ACC112 (cell line): ENCODE data around the gene EGFR.

ENCODE experiments used
- H2AFZ ChIP-seq: fragments of 200-600 bp; sonication (generic); one replicate; pipeline ENCODE4 v1.6.0; 2017; ENCODE audit warnings: antibody characterized with exemption, low read length; ENCODE audit not compliant: unreplicated experiment
- H3K27ac ChIP-seq: fragments of 200-600 bp; sonication (generic); 2 replicates; pipeline ENCODE4 v1.5.1; 2014; ENCODE audit warnings: low read depth, mild to moderate bottlenecking, antibody characterized with exemption, low read length, moderate library complexity
- H3K27me3 ChIP-seq: fragments of 200-600 bp; sonication (generic); 2 replicates; pipeline ENCODE4 v1.6.1; 2014; ENCODE audit warnings: mild to moderate bottlenecking, antibody characterized with exemption, low read length, moderate library complexity, mixed read lengths; ENCODE audit not compliant: insufficient read depth
- H3K36me3 ChIP-seq: fragments of 200-600 bp; sonication (generic); 2 replicates; pipeline ENCODE4 v1.6.1; 2016; ENCODE audit warnings: mild to moderate bottlenecking, antibody characterized with exemption, low read length, moderate library complexity, mixed read lengths; ENCODE audit not compliant: insufficient read depth
- H3K4me1 ChIP-seq: fragments of 200-600 bp; sonication (generic); one replicate; pipeline ENCODE4 v1.6.1; 2016; ENCODE audit warnings: low read length, mixed read lengths; ENCODE audit not compliant: insufficient read depth, unreplicated experiment, control insufficient read depth
- H3K4me3 ChIP-seq: fragments of 200-600 bp; sonication (generic); 2 replicates; pipeline ENCODE4 v1.5.1; 2014; ENCODE audit warnings: mild to moderate bottlenecking, low read depth, low read length
- H3K79me2 ChIP-seq: fragments of 200-600 bp; sonication (generic); one replicate; pipeline ENCODE4 v1.6.0; 2016; ENCODE audit warnings: low read length; ENCODE audit not compliant: control insufficient read depth, unreplicated experiment, insufficient read depth

EGFR gene

DNA sequence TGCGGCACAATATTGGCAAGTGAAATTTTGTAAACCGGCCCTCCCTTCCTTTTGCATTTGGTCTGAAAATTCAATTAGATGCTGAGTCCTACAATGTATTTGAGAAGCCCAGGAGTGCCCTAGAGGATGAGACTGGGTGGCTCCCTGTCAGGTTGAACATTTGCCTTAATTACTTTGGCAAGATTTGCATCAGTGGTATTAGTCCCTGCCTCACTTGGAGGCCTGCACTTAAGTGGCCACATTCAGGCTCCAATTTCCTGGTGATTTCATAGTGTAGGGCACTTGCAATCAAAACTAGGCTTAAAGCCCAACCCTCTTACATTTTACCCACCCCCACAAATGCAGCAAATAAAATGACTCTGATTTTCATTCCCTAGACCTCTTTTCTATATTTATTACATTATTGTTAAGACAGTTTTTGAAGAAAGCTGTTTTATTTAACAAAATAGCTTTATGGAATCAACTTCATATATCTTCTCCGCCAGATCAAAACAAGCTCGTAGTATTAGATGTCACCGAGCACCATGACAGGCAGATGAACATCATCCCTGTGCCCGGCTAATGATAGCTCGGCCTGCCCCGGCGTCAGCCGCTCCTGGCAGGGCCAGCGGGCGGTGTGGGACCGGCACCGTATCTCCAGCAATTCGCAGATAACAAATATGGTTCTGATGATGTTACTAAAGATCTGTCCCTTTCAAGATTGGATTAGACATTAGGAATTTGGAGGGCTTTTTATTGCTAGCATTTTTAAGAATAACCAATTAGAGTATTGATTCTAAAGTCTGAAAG lies 73.6 kb downstream of the EGFR start:
- no peaks in the 10 kb centered on the region for H3K27me3 ChIP-seq
- H3K27ac ChIP-seq = no peak overlapping the region
- peaks cover 3% of the 10 kb centered on the region; the same call in 1 of the 2 replicates for H3K36me3 ChIP-seq
- H3K79me2 ChIP-seq = peaks cover 90% of the 10 kb centered on the region
- peaks cover 23% of the 10 kb centered on the region for H3K4me1 ChIP-seq
- H3K4me3 ChIP-seq = no peak overlapping the region
- no peak overlapping the region for H2AFZ ChIP-seq

DNA sequence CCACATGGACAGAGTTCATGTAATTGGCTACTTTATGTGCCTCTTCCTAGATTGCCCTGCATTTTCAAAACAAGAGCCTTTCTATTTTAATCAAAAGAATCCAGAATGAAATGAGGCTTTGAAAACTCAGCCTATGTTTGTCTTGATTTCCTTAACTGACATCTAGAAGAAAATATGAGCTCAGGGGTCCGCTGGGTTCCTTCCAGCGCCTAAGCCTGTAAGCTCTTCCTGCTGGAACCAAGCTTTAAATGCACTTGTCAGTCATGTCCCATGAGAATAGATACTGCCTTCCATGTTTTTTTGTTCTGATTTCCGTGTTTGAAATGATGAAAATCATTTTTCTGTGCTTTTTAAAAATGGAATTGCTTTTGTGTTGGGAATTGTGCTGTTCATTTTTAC lies 74.2 kb downstream of the EGFR start:
- Histone ChIP-seq H3K79me2 (peaks cover 89% of the 10 kb centered on the region), H3K36me3 (peaks cover 2% of the 10 kb centered on the region; the same call in 1 of the 2 replicates), H3K27ac (no peak overlapping the region), H3K4me3 (no peak overlapping the region), H2AFZ (no peak overlapping the region), H3K4me1 (peaks cover 23% of the 10 kb centered on the region), H3K27me3 (no peaks in the 10 kb centered on the region)

DNA sequence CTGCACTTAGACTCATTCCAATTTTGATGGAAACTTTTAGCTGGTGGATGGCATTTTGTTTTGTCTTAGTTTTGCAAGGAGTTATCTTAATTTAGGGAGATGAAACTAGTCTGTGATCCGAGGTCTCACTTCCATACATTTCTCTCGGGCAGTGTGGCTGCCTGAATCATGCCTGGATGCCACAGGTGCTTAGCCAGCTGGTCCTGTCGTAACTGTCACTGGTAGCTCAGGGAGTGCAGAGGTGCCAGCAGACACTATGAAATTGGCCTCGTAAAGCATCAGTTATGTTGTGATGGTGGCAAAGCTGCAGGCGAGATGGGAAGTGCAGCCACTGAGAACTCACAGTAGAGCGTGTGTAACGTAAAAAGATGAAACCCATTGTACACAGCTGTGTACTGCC lies 74.9 kb downstream of the EGFR start:
- Histone ChIP-seq H3K79me2 (peaks cover 85% of the 10 kb centered on the region), H3K4me3 (no peak overlapping the region), H2AFZ (no peak overlapping the region), H3K27ac (no peak overlapping the region), H3K27me3 (no peaks in the 10 kb centered on the region), H3K36me3 (no peaks in the 10 kb centered on the region), H3K4me1 (peaks cover 25% of the 10 kb centered on the region)

DNA sequence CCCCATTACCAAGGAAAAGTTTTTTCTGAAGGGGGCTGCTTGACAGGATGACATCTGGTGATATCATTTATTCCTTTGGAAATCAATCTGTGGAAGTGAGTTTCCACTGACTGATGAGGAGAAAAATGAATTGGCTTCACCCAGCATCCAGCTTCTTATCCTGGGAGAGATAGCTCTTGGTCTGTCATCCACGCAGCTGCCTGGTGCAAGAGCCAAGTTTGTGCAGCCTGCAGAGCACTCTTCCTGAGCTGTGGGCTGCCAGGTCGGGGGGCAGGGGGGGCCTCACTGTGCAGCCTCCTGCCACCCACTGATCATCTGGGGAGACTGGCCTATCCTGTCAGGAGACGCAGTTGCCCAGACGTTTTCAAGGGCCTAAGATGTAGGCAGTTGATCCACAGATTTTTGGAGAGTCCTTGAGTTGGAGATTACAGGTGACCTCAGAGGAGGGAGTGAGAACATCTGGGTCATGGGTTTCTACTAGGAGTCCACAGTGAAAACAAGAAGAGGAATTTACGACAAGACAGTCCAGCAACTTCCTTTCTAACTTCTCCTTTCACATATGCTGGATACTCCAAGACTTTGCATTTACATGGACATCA lies 75.4 kb downstream of the EGFR start:
- H3K4me1 ChIP-seq = peaks cover 30% of the 10 kb centered on the region
- no peak overlapping the region for H3K4me3 ChIP-seq
- no peak overlapping the region for H3K27ac ChIP-seq
- H2AFZ ChIP-seq = no peak overlapping the region
- peaks cover 85% of the 10 kb centered on the region for H3K79me2 ChIP-seq
- H3K36me3 ChIP-seq = no peaks in the 10 kb centered on the region
- H3K27me3 ChIP-seq = no peaks in the 10 kb centered on the region

DNA sequence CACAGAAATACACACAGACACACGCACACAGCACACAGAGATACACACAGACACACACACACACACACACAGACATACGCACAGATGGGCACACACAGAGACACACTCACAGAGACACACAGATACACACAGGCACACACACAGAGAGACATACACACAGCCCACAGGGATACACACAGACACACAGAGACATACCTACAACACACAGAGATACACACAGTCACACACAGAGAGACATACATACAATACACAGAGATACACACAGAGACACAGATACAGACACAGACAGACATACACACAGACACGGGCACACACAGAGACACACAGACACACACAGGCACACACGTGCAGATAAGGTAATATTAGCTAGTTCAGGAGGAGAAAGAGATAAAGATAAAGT lies 76.9 kb downstream of the EGFR start:
- no peaks in the 10 kb centered on the region for H3K27me3 ChIP-seq
- H3K4me3 ChIP-seq = no peak overlapping the region
- H3K36me3 ChIP-seq = no peaks in the 10 kb centered on the region
- no peak overlapping the region for H2AFZ ChIP-seq
- peaks cover 33% of the 10 kb centered on the region for H3K4me1 ChIP-seq
- H3K27ac ChIP-seq = no peak overlapping the region
- peaks cover 82% of the 10 kb centered on the region for H3K79me2 ChIP-seq

DNA sequence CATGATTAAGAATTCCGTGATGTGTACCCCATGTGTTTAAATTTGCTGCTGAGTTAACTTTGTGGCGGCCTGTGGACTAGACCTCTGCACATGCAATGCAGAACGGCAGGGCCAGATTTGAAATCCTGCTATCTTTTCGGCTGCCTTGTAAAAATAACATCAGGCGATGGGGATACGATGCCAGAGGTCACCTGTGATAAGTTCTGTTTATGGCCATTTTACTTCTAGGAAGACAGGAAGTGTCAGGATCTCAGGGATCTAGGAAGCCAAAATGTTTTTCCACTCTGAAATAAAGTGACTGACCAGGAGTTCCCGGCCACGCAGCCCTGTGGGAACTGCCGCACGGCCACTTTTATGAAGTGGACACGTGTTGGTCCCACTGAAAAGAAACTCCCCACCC lies 77.5 kb downstream of the EGFR start:
- peaks cover 33% of the 10 kb centered on the region for H3K4me1 ChIP-seq
- no peak overlapping the region for H2AFZ ChIP-seq
- H3K4me3 ChIP-seq = no peak overlapping the region
- no peaks in the 10 kb centered on the region for H3K27me3 ChIP-seq
- peaks cover 81% of the 10 kb centered on the region for H3K79me2 ChIP-seq
- H3K36me3 ChIP-seq = no peaks in the 10 kb centered on the region
- H3K27ac ChIP-seq = no peak overlapping the region

DNA sequence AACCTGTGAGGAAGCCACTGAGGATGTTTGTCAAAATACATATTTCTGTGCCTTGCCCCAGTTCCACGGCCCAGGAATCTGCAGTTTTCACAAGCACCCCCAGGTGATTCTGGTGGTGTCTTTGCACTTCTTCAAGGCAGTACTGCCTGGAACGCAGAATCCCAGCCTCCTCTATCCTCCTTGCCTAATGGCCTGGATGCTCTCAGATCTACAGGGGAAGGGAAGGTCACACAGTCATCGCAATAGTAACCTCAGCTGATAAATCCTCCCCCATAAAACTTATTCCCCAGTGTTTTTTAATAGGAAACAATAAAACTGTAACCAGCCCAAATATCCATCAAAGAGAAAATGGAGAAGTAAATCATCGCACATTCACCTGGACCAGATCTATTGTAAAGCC lies 78.3 kb downstream of the EGFR start:
- H3K27me3 ChIP-seq = no peaks in the 10 kb centered on the region
- H3K27ac ChIP-seq = no peak overlapping the region
- peaks cover 76% of the 10 kb centered on the region for H3K79me2 ChIP-seq

DNA sequence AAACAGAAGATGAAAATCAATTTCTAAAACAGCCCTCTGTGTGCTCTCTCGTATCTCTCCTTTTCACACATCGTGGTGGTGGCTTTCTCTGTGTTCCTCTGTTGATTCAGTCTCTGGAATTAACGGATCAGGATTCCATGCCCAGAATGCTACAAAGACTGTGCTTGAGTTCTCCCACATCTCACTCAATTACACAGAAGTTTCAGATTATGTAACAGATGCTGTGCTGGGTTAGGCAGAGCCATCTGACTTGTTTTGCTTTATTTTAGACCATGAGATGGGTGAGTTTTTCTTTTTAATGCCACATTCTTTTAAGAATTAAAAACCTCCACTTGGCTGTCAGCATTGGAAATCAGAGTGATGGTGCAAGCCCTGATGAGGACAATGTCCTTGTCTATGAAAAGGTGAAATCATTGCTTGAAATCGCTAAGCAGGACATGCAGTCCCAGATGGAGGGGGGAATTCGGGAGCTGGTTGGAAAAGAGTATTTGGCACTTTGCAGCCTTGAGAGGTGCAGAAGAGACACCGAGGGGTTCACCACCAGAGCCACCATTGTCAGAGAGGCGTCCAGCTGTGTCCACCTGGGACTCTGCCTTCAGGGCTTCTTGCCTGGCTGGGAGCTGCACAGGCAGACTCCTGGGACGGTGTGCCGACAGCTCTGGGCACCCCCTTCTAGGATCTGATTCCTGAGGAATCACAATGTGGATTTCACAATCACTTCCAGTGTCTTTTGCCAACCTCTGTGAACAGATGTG lies 80.4 kb downstream of the EGFR start:
- Histone ChIP-seq H3K27me3 (no peaks in the 10 kb centered on the region), H3K36me3 (no peaks in the 10 kb centered on the region), H3K79me2 (peaks cover 63% of the 10 kb centered on the region), H3K27ac (no peak overlapping the region), H3K4me3 (0 out of 2 replicates have a peak overlapping the region, but pooled peaks have one; percentile 4), H2AFZ (no peak overlapping the region), H3K4me1 (peaks cover 26% of the 10 kb centered on the region)

More for the DNA sequence above, 78.3 kb downstream of the EGFR start:
- Histone ChIP-seq H3K4me3 (no peak overlapping the region), H2AFZ (no peak overlapping the region), H3K4me1 (peaks cover 30% of the 10 kb centered on the region), H3K36me3 (no peaks in the 10 kb centered on the region)

DNA sequence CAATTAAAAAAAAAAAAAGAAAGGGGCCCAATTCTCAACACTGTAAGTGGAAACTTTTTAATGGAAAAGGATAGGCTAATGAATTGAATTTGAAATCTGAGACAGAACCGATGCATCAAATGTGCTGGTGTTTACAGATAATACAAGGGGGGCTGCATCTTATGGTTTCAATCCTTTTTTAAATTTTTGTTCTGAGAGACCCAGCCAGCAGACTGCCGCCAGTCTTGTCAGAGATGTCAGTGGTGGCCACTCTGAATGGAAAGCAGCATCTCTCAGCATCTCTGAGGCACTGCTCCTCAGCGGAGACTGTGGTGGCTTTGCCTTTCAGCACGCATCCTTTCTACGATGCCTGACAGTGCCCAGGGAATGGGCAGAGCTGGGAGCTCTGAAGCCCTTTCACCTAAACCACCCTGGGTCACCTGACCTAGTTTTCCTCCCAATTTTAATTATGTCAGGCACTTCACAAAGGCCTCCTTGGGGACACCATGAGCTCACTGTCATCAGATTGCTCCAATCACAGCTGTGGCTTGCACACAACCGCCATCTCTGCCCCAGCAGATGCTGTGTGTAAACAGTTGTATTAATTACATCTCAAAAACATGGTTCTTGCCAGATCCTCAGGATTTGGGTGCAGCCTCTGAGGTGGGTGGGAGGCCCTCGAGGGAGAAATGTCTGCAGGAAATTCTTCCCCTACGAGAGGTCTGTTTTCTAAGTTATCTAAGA lies 81.2 kb downstream of the EGFR start:
- Histone ChIP-seq H3K27me3 (no peaks in the 10 kb centered on the region), H3K79me2 (peaks cover 65% of the 10 kb centered on the region), H3K4me1 (peaks cover 34% of the 10 kb centered on the region), H2AFZ (no peak overlapping the region), H3K4me3 (no peak overlapping the region), H3K27ac (no peak overlapping the region), H3K36me3 (no peaks in the 10 kb centered on the region)

DNA sequence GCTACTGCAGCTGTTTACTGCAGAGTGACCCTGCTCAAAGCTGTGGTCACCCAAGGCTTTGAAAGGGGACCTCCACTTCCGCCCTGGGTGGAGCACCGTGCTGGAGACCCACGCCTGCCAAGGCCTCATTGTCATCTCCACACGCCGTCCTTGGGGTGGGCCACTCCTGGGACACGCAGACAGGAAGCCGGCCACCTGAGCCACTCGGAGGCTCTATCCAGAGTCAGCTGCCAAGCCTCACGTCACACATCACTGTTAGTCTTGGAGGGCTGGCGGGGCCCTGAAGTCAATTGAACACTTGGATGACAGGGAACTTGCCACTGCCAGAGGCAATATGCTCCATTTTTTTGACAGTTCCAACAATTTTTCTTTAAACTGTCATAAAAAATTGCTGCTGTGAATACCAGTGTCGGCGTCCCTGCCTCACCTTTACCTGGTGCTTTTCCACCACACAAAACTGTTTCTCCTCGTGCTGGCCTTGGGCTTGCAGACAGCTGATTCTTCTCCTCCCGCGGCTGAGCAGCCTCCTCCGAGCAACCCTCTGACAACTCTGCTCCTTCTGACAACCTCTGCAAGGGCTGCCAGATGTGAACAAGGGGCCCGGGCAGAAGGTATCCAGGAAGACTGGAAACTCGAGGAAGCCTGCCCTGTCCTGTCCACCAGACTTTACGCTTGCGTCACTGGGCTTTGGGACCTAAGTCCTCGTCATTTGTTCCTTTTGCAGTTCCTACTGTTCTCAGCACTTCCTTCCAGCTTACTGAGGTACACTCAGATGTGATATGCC lies 81.9 kb downstream of the EGFR start:
- no peaks in the 10 kb centered on the region for H3K27me3 ChIP-seq
- no peak overlapping the region for H3K4me3 ChIP-seq
- no peaks in the 10 kb centered on the region for H3K36me3 ChIP-seq
- peaks cover 41% of the 10 kb centered on the region for H3K4me1 ChIP-seq
- H3K27ac ChIP-seq = no peak overlapping the region
- peaks cover 65% of the 10 kb centered on the region for H3K79me2 ChIP-seq
- H2AFZ ChIP-seq = no peak overlapping the region
